HepG2 (cell line): Measurements from ENCODE around the gene PPP1R13B. TPM values are rescaled to one million over a fixed set of nuclear protein-coding genes. Genes with fewer than 3 reads are reported as not detected.
A peak's percentile ranks its signal among the peaks of the same experiment; 100 is the strongest.

Experiments used
- ATAC-seq: fragments of 200-7000 bp; cut with Tn5 transposase; 3 replicates; pipeline ENCODE4 v1.9.1; 2020; ENCODE audit warnings: mild to moderate bottlenecking, moderate library complexity
- BruUV-seq: library from RNA; stranded (reverse); fragments of 400-500 nt; replicated peaks from 2 replicates; lab custom pipeline; 2021; lab: Mats Ljungman, UMichigan
- CTCF ChIA-PET: fragments of 300-600 bp; formaldehyde crosslinking; extraction: SDS; loops from one replicate; lab custom pipeline; 2021; ENCODE audit warnings: low total read pairs, inconsistent platforms, low intra/inter-chr PET ratio; lab: Yijun Ruan, JAX
- POLR2A ChIA-PET: fragments of 350-600 bp; sonication (Branson Sonifier 250); formaldehyde crosslinking; loops from one replicate; lab custom pipeline; 2020; ENCODE audit warnings: antibody characterized with exemption, inconsistent platforms; lab: Yijun Ruan, JAX
- DNase-seq: peaks from one replicate; pipeline ENCODE4 v3.0.0-alpha.2; 2015; ENCODE audit warnings: low spot score
- FAIRE-seq: peaks from 3 replicates; lab custom pipeline; 2011; peaks lifted over from hg19 to GRCh38; lab: Jason Lieb, UNC
- H2AFZ ChIP-seq: one replicate; pipeline ENCODE4 v1.6.1; 2011; ENCODE audit warnings: low read length, inconsistent platforms
- H3K27ac ChIP-seq: fragments of 300-600 bp; 3 replicates; pipeline ENCODE4 v1.8.0; 2011; ENCODE audit warnings: mixed run types, mild to moderate bottlenecking, mixed read lengths, low read length, inconsistent platforms; ENCODE audit not compliant: insufficient read depth; ENCODE audit errors: extremely low read length
- H3K27me3 ChIP-seq, 2 experiments: fragments of 200-600 bp in 1 of 2; 2 replicates in 1 of 2; 3 replicates in 1 of 2; pipeline versions ENCODE4 v1.6.0 to v1.8.0; 2011; ENCODE audit warnings: low read length in 2 of 2, mild to moderate bottlenecking in 2 of 2, moderate library complexity in 2 of 2, inconsistent platforms in 1 of 2; ENCODE audit not compliant: insufficient read depth in 2 of 2, control insufficient read depth in 1 of 2
- H3K36me3 ChIP-seq, 2 experiments: fragments of 200-600 bp in 1 of 2; replicated peaks in 1 of 2; 2 replicates in 1 of 2; 3 replicates in 1 of 2; pipeline versions ENCODE4 v1.5.1 to v1.8.0; 2011; ENCODE audit warnings: low read length in 2 of 2, inconsistent platforms in 1 of 2; ENCODE audit not compliant: insufficient read depth in 2 of 2, control insufficient read depth in 1 of 2
- H3K4me1 ChIP-seq: 2 replicates; pipeline ENCODE4 v1.5.1; 2012; ENCODE audit warnings: low read length, inconsistent platforms; ENCODE audit not compliant: insufficient read depth
- H3K4me2 ChIP-seq: 2 replicates; pipeline ENCODE4 v1.6.0; 2011; ENCODE audit warnings: low read depth, low read length, inconsistent platforms
- H3K4me3 ChIP-seq, 3 experiments: fragments of 200-600 bp in 1 of 3; sonication (generic), shearing (Covaris generic) in 1 of 3; replicated peaks in 1 of 3; 2 replicates each; pipeline ENCODE4 v1.5.1; 2011 to 2016; ENCODE audit warnings: low read length in 3 of 3, inconsistent platforms in 2 of 3, low read depth in 2 of 3, mild to moderate bottlenecking in 2 of 3, control low read depth in 1 of 3, mixed read lengths in 1 of 3; ENCODE audit not compliant: insufficient read depth in 1 of 3
- H3K79me2 ChIP-seq: one replicate; pipeline ENCODE4 v1.6.1; 2011; ENCODE audit warnings: low read length, inconsistent platforms; ENCODE audit not compliant: insufficient read depth
- H3K9ac ChIP-seq: 2 replicates; pipeline ENCODE4 v1.6.0; 2011; ENCODE audit warnings: mild to moderate bottlenecking, low read depth, low read length, inconsistent platforms; ENCODE audit not compliant: insufficient read depth
- H3K9me3 ChIP-seq: 2 replicates; pipeline ENCODE4 v1.5.1; 2012; ENCODE audit warnings: mild to moderate bottlenecking, low read length
- H4K20me1 ChIP-seq: 2 replicates; pipeline ENCODE4 v1.6.0; 2011; ENCODE audit warnings: inconsistent platforms, mild to moderate bottlenecking, low read length, moderate library complexity; ENCODE audit not compliant: insufficient read depth
- AGO2 ChIP-seq: fragments of 200-400 bp; formaldehyde crosslinking; optimal IDR thresholded peaks from 2 replicates; pipeline ENCODE3; 2017; ENCODE audit warnings: mild to moderate bottlenecking, low read depth, low read length, moderate library complexity
- NFE2 ChIP-seq: sonication (generic); formaldehyde crosslinking; IDR thresholded peaks from 2 replicates; pipeline ENCODE4 v1.4.0; 2020; ENCODE audit warnings: missing genetic modification reagents
- U2AF2 ChIP-seq: fragments of 200-400 bp; formaldehyde crosslinking; IDR thresholded peaks from 2 replicates; pipeline ENCODE4 v1.6.1; 2017; ENCODE audit warnings: low read depth, mild to moderate bottlenecking, low read length
- WGBS: methylation state at CpG from one replicate; pipeline ENCODE4 v1.1.6; 2017; ENCODE audit warnings: low lambda C conversion rate; 5-methylcytosine and 5-hydroxymethylcytosine counted together
- in situ Hi-C: cut with HindIII; loops from 2 replicates; pipeline ENCODE4 v1.10.0; 2017; ENCODE audit warnings: low pct_unique_long_range_greater_than_20kb; ENCODE audit not compliant: extremely low pct_ligation_motif_present
- intact Hi-C: fragments of 100-400 bp; cut with micrococcal nuclease; formaldehyde crosslinking; loops from one replicate; pipeline ENCODE4 v1.10.0; 2022; ENCODE audit not compliant: unreplicated experiment
- polyA plus RNA-seq, 8 experiments: library from polyadenylated mRNA; depleted of rRNA in 3 of 8; stranded (reverse) in 7 of 8; unstranded in 1 of 8; fragments of >200 nt; fragmentation: Illumina TruSeq in 4 of 8; extraction: Trizol in 4 of 8; gene quantifications; 2 replicates each; pipeline versions ENCODE4 v1.2.1 to v1.2.3, GENCODE V29; 2011 to 2016; ENCODE audit warnings: low read depth in 4 of 8, missing spikeins in 1 of 8, mixed read lengths in 1 of 8; ENCODE audit not compliant: insufficient read depth in 1 of 8
- total RNA-seq, 5 experiments: library from RNA; depleted of rRNA; stranded (reverse); fragments of >200 nt; fragmentation: Illumina TruSeq; extraction: Trizol; gene quantifications; 2 replicates each; pipeline ENCODE4 v1.2.3, GENCODE V29; 2016; ENCODE audit warnings: low read depth in 1 of 5
- TF ChIP-seq, protein P1 (sequence below): sonication (generic); formaldehyde crosslinking; IDR thresholded peaks from 2 replicates; pipeline ENCODE4 v1.4.0; 2020; ENCODE audit warnings: missing genetic modification reagents

The PPP1R13B gene
- total and polyA plus RNA-seq, 2 of the 13 experiments (the other 11 are each of a cell fraction or from before 2014, with no cell fraction given): 4.6 to 9.4 TPM

DNA sequence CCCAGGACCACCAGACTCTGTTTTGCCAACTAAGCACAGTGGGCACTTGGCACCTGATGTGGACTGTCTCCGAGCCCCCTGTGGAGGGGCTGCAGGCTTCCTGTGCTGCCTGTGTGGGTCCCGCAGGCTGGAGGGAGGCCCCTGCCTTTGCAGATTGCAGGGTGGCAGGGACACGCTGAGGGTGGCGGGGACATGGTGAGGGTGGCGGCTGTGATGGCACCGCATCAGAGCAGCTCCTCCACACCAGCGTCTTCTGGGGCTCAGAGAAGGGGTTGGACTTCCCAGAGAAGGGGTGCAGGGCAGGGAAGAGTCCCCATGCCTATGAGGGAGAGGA lies 123.7 kb downstream of the PPP1R13B start:
- in situ Hi-C loops: no loop called here
- Histone ChIP-seq H3K27me3 (no peaks in the 10 kb centered on the region), H3K4me1 (no peaks in the 10 kb centered on the region), H2AFZ (no peak overlapping the region), H3K4me2 (no peak overlapping the region), H3K4me3 (no peak overlapping the region), H3K9ac (no peak overlapping the region), H3K36me3 (peaks cover 7 to 28% of the 10 kb centered on the region in 2 experiments), H3K9me3 (no peaks in the 10 kb centered on the region), H3K79me2 (peaks cover 59% of the 10 kb centered on the region), H4K20me1 (no peaks in the 10 kb centered on the region), H3K27ac (no peak overlapping the region)
- no TSS peak for BruUV-seq
- ChIA-PET POLR2A (no interaction called here), CTCF (no interaction called here)
- WGBS: no CpG with 5 or more reads among the region's 7 CpGs
- TF ChIP-seq AGO2 (peak; percentile 56), U2AF2 (no peak)
- no peak for FAIRE-seq
- no peak for DNase-seq
- intact Hi-C loops: no loop called here
- ATAC-seq: no peak

DNA sequence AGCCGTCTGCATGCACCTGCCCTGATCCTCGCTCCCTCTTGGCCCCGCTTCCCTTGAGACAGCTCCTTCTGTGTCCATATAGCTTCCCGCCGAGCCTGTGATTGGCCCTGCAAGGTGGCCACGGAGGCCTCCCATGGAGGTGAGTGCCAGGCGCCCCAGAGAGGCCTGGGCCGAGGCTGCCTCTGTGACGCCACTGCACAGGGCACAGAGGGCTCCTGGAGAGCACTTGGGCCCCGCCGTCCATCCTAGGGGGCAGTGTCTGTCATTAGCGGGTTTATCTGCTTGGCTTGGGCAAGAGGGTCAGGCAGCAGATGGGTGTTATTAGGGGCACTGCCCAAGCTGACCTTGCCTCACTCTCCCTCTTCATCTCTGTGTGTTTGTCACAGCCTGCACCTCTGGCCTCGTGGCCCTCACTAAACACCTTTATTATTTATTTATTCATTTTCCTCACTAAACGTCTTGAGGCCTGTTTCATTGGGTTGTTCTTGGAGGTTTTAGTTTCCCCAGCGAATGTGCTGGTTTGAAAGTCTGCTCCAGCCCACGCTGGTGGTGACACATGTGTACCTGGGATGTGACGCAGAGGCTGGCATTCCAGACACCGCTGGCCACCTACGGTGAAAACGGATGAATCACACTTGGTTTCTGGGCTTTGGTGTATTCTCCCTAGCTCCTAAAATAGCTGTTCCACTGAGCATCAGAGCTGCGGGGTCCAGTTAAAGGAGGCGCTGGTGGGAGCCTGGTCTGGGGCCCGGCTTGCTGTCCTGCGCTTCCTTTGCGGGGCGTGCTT lies 125.8 kb downstream of the PPP1R13B start:
- Histone ChIP-seq H2AFZ (no peak overlapping the region), H3K27me3 (no peaks in the 10 kb centered on the region), H3K4me3 (no peak overlapping the region), H4K20me1 (no peaks in the 10 kb centered on the region; the same call in 1 of the 2 replicates), H3K4me1 (peaks cover 19% of the 10 kb centered on the region), H3K9ac (no peak overlapping the region), H3K79me2 (peaks cover 80% of the 10 kb centered on the region), H3K9me3 (no peaks in the 10 kb centered on the region), H3K27ac (no peak overlapping the region), H3K36me3 (peaks cover 3 to 16% of the 10 kb centered on the region in 2 experiments; a peak in 3 of 5 replicates), H3K4me2 (no peak overlapping the region)
- no TSS peak for BruUV-seq
- POLR2A ChIA-PET: no interaction called here
- in situ Hi-C loops: no loop called here
- intact Hi-C loops: no loop called here
- no peak for FAIRE-seq
- 97% methylated on average over 21 of the region's 26 CpGs for WGBS
- DNase-seq: no peak
- CTCF ChIA-PET: no interaction called here
- no peak for ATAC-seq
- no peak for TF ChIP-seq NFE2 (CRISPR knock-in tag)
- TF ChIP-seq, protein P1, sequence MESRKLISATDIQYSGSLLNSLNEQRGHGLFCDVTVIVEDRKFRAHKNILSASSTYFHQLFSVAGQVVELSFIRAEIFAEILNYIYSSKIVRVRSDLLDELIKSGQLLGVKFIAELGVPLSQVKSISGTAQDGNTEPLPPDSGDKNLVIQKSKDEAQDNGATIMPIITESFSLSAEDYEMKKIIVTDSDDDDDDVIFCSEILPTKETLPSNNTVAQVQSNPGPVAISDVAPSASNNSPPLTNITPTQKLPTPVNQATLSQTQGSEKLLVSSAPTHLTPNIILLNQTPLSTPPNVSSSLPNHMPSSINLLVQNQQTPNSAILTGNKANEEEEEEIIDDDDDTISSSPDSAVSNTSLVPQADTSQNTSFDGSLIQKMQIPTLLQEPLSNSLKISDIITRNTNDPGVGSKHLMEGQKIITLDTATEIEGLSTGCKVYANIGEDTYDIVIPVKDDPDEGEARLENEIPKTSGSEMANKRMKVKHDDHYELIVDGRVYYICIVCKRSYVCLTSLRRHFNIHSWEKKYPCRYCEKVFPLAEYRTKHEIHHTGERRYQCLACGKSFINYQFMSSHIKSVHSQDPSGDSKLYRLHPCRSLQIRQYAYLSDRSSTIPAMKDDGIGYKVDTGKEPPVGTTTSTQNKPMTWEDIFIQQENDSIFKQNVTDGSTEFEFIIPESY (CRISPR knock-in tag): peak; percentile 86
